Activated CD8-positive, alpha-beta T cell treated with anti-CD3 and anti-CD28 coated beads for 36 hours (primary cell): ENCODE measurements around the gene TWIST1. TPM values are rescaled to one million over a fixed set of nuclear protein-coding genes. Genes with fewer than 3 reads are reported as not detected.

ENCODE experiments used
- ATAC-seq: fragments of 200-7000 bp; cut with Tn5 transposase; one replicate; pipeline ENCODE4 v1.10.0; 2021; ENCODE audit warnings: mild to moderate bottlenecking, moderate library complexity
- CTCF ChIA-PET: fragments of 350-600 bp; sonication (Branson Sonifier 250); formaldehyde crosslinking; loops from one replicate; lab custom pipeline; 2021; ENCODE audit warnings: antibody characterized with exemption; lab: Charles Lee
- POLR2A ChIA-PET: fragments of 350-600 bp; sonication (Branson Sonifier 250); formaldehyde crosslinking; loops from one replicate; lab custom pipeline; 2021; ENCODE audit warnings: antibody characterized with exemption; lab: Charles Lee
- DNase-seq: peaks from one replicate; pipeline ENCODE4 v3.0.0-alpha.2; 2020
- H3K27ac Mint-ChIP-seq: one replicate; pipeline ENCODE4 v1.8.0; 2021; ENCODE audit warnings: mild to moderate bottlenecking, mixed read lengths
- H3K27me3 Mint-ChIP-seq: one replicate; pipeline ENCODE4 v1.8.0; 2021; ENCODE audit warnings: mixed read lengths
- H3K36me3 Mint-ChIP-seq: one replicate; pipeline ENCODE4 v1.8.0; 2021; ENCODE audit warnings: low read depth, mixed read lengths
- H3K4me1 Mint-ChIP-seq: one replicate; pipeline ENCODE4 v1.8.0; 2021; ENCODE audit warnings: low read depth, mixed read lengths
- H3K4me3 Mint-ChIP-seq: one replicate; pipeline ENCODE4 v1.8.0; 2021; ENCODE audit warnings: mild to moderate bottlenecking, moderate library complexity, mixed read lengths
- H3K9me3 Mint-ChIP-seq: one replicate; pipeline ENCODE4 v1.8.0; 2021; ENCODE audit warnings: mixed read lengths
- CTCF ChIP-seq: fragments of 200-600 bp; IDR thresholded peaks from one replicate; pipeline ENCODE4 v1.8.0; 2022; ENCODE audit warnings: antibody characterized with exemption, mild to moderate bottlenecking
- intact Hi-C: fragments of 100-400 bp; cut with micrococcal nuclease; formaldehyde crosslinking; loops from one replicate; pipeline ENCODE4 v1.10.0; 2022
- total RNA-seq, 2 experiments: library from RNA; stranded (reverse); gene quantifications; one replicate each; pipeline ENCODE4 v1.2.3, GENCODE V29; 2021

TWIST1 gene
- total RNA-seq, 2 experiments from 2014 or later = 0.20 TPM; not detected in 1

GRCh38 chr7:19128856-19129255 is 11.4 kb upstream of the TWIST1 start:
- CTCF ChIA-PET = no interaction called here
- POLR2A ChIA-PET = no interaction called here
- TF ChIP-seq CTCF = no peak
- H3K4me3 Mint-ChIP-seq = no peak overlapping the region
- DNase-seq (no peak), ATAC-seq (no peak)
- H3K27me3 Mint-ChIP-seq = no peaks in the 10 kb centered on the region
- no peaks in the 10 kb centered on the region for H3K9me3 Mint-ChIP-seq
- no peak overlapping the region for H3K27ac Mint-ChIP-seq
- H3K36me3 Mint-ChIP-seq = no peaks in the 10 kb centered on the region
- intact Hi-C loops = no loop called here
- no peaks in the 10 kb centered on the region for H3K4me1 Mint-ChIP-seq

GRCh38 chr7:19121977-19122588 is 4.6 kb upstream of the TWIST1 start:
- TF ChIP-seq CTCF = no peak
- CTCF ChIA-PET = interaction anchor here (1.1 to 1.2 kb wide), 2 partner anchors 23 to 370 kb away, joined by 3 read pairs; partner anchors contain the start of gene FERD3L
- Mint-ChIP-seq H3K27me3 (peaks cover 32% of the 10 kb centered on the region), H3K27ac (no peak overlapping the region), H3K4me1 (no peaks in the 10 kb centered on the region), H3K9me3 (no peaks in the 10 kb centered on the region), H3K36me3 (no peaks in the 10 kb centered on the region), H3K4me3 (no peak overlapping the region)
- POLR2A ChIA-PET = no interaction called here
- DNase-seq (no peak), ATAC-seq (no peak)
- intact Hi-C loops = no loop called here

- ATAC-seq (no peak), DNase-seq (no peak)
- Mint-ChIP-seq H3K36me3 (no peaks in the 10 kb centered on the region), H3K4me3 (no peak overlapping the region), H3K27me3 (peaks cover 43% of the 10 kb centered on the region), H3K4me1 (peaks cover 2% of the 10 kb centered on the region), H3K27ac (no peak overlapping the region), H3K9me3 (no peaks in the 10 kb centered on the region)
- CTCF ChIA-PET = interaction anchor here (0.8 kb wide), 1 partner anchor 349 kb away, joined by 3 read pairs; no protein-coding TSS in a partner anchor
- no peak for TF ChIP-seq CTCF
- POLR2A ChIA-PET = no interaction called here
- intact Hi-C loops = loop anchor here (10.0 kb wide), 1 partner anchor 1675 kb away; no protein-coding TSS in a partner anchor
Observed at GRCh38 chr7:19119870-19120486, 2.5 kb upstream of the TWIST1 start.

- intact Hi-C loops = loop anchor here (10.0 kb wide), 1 partner anchor 1675 kb away; no protein-coding TSS in a partner anchor
- ChIA-PET CTCF (no interaction called here), POLR2A (no interaction called here)
- DNase-seq (no peak), ATAC-seq (no peak)
- Mint-ChIP-seq H3K27ac (no peak overlapping the region), H3K36me3 (no peaks in the 10 kb centered on the region), H3K27me3 (peaks cover 46% of the 10 kb centered on the region), H3K4me3 (no peak overlapping the region), H3K9me3 (no peaks in the 10 kb centered on the region), H3K4me1 (peaks cover 2% of the 10 kb centered on the region)
- no peak for TF ChIP-seq CTCF
Observed at GRCh38 chr7:19119372-19119771, 1.9 kb upstream of the TWIST1 start.
